Immature natural killer cell (primary cell): ENCODE results near the gene PALS1. TPM values are rescaled to one million over a fixed set of nuclear protein-coding genes. Genes with fewer than 3 reads are reported as not detected.

Source experiments
- DNase-seq, 3 donors: peaks; one replicate each; pipeline ENCODE4 v3.0.0; 2022; ENCODE audit warnings: mixed read lengths in 1 of 3
- H3K27ac Mint-ChIP-seq, 6 donors: one replicate each; pipeline ENCODE4 v1.8.0; 2020; ENCODE audit warnings: mixed read lengths in 6 of 6, mild to moderate bottlenecking in 5 of 6, inconsistent platforms in 4 of 6, moderate library complexity in 3 of 6
- H3K27me3 Mint-ChIP-seq, 3 donors: one replicate each; pipeline ENCODE4 v1.8.0; 2020 to 2021; ENCODE audit warnings: low read depth in 3 of 3, mild to moderate bottlenecking in 3 of 3, mixed read lengths in 3 of 3, moderate library complexity in 3 of 3, inconsistent platforms in 1 of 3
- H3K36me3 Mint-ChIP-seq, 3 donors: one replicate each; pipeline ENCODE4 v1.8.0; 2020; ENCODE audit warnings: mixed read lengths in 3 of 3, inconsistent platforms in 2 of 3, mild to moderate bottlenecking in 2 of 3
- H3K4me1 Mint-ChIP-seq, 2 donors: one replicate each; pipeline ENCODE4 v1.8.0; 2020; ENCODE audit warnings: inconsistent platforms in 2 of 2, mild to moderate bottlenecking in 2 of 2, mixed read lengths in 2 of 2, moderate library complexity in 1 of 2
- H3K4me3 Mint-ChIP-seq, 5 donors: one replicate each; pipeline ENCODE4 v1.8.0; 2020; ENCODE audit warnings: mild to moderate bottlenecking in 5 of 5, mixed read lengths in 5 of 5, inconsistent platforms in 3 of 5, moderate library complexity in 3 of 5
- H3K9me3 Mint-ChIP-seq, 6 donors: one replicate each; pipeline ENCODE4 v1.8.0; 2020; ENCODE audit warnings: mild to moderate bottlenecking in 6 of 6, mixed read lengths in 6 of 6, inconsistent platforms in 4 of 6, moderate library complexity in 3 of 6
- polyA plus RNA-seq, 3 donors: library from polyadenylated mRNA; unstranded; fragments of 300-500 nt; fragmentation: Illumina TruSeq; gene quantifications; one replicate each; pipeline ENCODE4 v1.2.3, GENCODE V29; 2021

PALS1 gene
- 1 to 10 TPM; 1.8 to 2.8 (median 2.0) TPM for polyA plus RNA-seq

- no peak for DNase-seq
- Mint-ChIP-seq H3K4me3 (peak within 1 kb of the TSS; percentile 75 to 94 (median 90)), H3K27me3 (peaks cover 7 to 14% (median 10%) of the 10 kb centered on the region in 3 donors), H3K4me1 (peaks cover 14 to 21% of the 10 kb centered on the region in 2 donors), H3K36me3 (no peaks in the 10 kb centered on the region), H3K9me3 (no peaks in the 10 kb centered on the region), H3K27ac (peak within 1 kb of the TSS; percentile 66 to 84 (median 78))
Measured at GRCh38 chr14:67241411-67242167, at the start of gene PALS1. Gene PALS1 (plus strand): TSS chr14:67241435. CDS start chr14:67279171, 37,736 bp downstream.

GRCh38 chr14:67191768-67192290 lies 49.4 kb upstream of the PALS1 start:
- no peaks in the 10 kb centered on the region for H3K9me3 Mint-ChIP-seq
- no peak overlapping the region for H3K27ac Mint-ChIP-seq

GRCh38 chr14:67192366-67192765 lies 48.9 kb upstream of the PALS1 start:
- Mint-ChIP-seq H3K27me3 (peaks cover 0 to 2% (median 2%) of the 10 kb centered on the region in 3 donors), H3K27ac (no peak overlapping the region), H3K36me3 (no peaks in the 10 kb centered on the region), H3K4me1 (peaks cover 2 to 10% of the 10 kb centered on the region in 2 donors), H3K4me3 (no peak overlapping the region), H3K9me3 (no peaks in the 10 kb centered on the region)
- DNase-seq: no peak

More at GRCh38 chr14:67191768-67192290, 49.4 kb upstream of the PALS1 start:
- H3K27me3 Mint-ChIP-seq: peaks cover 0 to 2% (median 2%) of the 10 kb centered on the region in 3 donors
- peaks cover 2 to 6% of the 10 kb centered on the region in 2 donors for H3K4me1 Mint-ChIP-seq
- H3K36me3 Mint-ChIP-seq: no peaks in the 10 kb centered on the region
- no peak for DNase-seq
- no peak overlapping the region for H3K4me3 Mint-ChIP-seq

DNA sequence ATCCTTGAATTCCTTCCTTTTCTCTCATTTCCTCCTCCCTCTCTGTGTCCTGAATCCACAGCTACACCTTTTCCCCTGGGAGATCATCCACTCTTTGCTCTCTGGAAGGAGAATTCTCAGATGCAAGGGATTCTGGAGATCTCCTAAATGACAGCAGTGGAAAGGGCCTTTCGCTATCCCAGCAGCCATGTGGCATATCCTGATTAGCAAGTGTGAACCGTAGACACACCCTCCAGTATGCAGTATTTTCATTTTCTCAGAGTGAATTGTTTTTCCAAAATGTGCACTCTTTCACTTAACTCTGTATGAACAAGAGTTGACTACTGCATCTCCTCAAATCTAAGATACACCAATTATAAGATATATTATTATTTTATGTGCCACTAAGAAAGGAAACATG lies 46.0 kb upstream of the PALS1 start:
- Mint-ChIP-seq H3K36me3 (no peaks in the 10 kb centered on the region), H3K9me3 (no peaks in the 10 kb centered on the region), H3K4me1 (peaks cover 0 to 13% of the 10 kb centered on the region in 2 donors), H3K27me3 (peaks cover 2 to 3% (median 3%) of the 10 kb centered on the region in 3 donors), H3K27ac (no peak overlapping the region), H3K4me3 (no peak overlapping the region)
- DNase-seq: no peak

DNA sequence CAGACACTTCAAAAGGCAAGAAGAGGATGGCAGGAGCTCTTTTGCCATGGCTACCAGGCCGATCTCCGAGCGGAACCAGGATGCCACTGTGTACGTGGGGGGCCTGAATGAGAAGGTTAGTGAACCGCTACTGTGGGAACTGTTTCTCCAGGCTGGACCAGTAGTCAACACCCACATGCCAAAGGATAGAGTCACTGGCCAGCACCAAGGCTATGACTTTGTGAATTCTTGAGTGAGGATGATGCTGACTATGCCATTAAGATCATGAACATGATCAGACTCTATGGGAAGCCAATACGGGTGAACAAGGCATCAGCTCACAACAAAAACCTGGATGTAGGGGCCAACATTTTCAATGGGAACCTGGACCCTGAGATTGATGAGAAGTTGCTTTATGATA lies 42.2 kb upstream of the PALS1 start:
- Mint-ChIP-seq H3K27me3 (peaks cover 3 to 6% (median 3%) of the 10 kb centered on the region in 3 donors), H3K9me3 (no peaks in the 10 kb centered on the region), H3K4me3 (no peak overlapping the region), H3K27ac (no peak overlapping the region), H3K36me3 (no peaks in the 10 kb centered on the region), H3K4me1 (peaks cover 0 to 13% of the 10 kb centered on the region in 2 donors)
- no peak for DNase-seq

DNA sequence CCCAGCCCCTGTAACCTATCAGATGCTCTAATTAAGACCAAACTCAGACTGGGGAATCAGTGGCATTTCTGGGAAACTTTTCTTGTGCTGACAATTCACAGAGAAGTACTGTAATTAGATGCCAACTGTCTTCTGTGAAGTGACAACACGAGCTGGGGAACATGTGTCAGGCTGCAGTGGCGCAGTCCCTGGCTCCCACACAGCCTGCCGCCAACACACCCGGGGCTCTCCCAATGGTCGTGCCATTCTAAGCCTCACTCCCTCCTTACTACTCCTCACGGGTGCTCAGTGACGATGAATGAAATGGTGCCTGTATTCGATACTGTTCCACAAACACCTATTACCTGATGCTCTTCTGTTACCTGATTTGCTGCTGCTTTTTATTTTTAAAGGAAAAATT lies 33.4 kb upstream of the PALS1 start:
- DNase-seq: no peak
- Mint-ChIP-seq H3K4me3 (no peak overlapping the region), H3K4me1 (no peaks in the 10 kb centered on the region), H3K27me3 (peaks cover 2 to 8% (median 4%) of the 10 kb centered on the region in 3 donors), H3K9me3 (peaks cover 0 to 1% (median 0%) of the 10 kb centered on the region in 6 donors), H3K27ac (no peak overlapping the region), H3K36me3 (no peaks in the 10 kb centered on the region)

DNA sequence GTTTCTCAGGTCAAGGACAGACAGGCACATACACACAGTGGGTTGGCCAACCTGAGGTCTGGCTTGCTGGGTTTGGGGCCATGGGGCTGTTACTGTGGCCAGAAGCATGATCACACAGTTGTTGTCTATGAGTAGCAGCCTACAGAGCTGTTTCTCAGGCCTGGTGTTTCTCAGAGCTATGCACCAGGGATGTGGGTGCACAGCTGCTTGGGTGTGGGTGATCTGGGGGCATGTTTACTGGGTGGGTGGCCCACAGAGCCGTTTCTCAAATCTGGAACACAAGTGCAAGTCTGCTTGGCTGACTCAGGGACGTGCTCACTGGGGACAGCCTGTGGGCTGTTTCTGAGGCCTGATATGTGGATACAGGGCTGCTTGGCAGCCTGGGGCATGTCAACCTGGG lies 23.1 kb upstream of the PALS1 start:
- peaks cover 0 to 3% (median 1%) of the 10 kb centered on the region in 3 donors for H3K27me3 Mint-ChIP-seq
- H3K9me3 Mint-ChIP-seq: no peaks in the 10 kb centered on the region
- H3K4me3 Mint-ChIP-seq: no peak overlapping the region
- H3K4me1 Mint-ChIP-seq: no peaks in the 10 kb centered on the region
- H3K27ac Mint-ChIP-seq: no peak overlapping the region
- DNase-seq: no peak
- H3K36me3 Mint-ChIP-seq: no peaks in the 10 kb centered on the region

DNA sequence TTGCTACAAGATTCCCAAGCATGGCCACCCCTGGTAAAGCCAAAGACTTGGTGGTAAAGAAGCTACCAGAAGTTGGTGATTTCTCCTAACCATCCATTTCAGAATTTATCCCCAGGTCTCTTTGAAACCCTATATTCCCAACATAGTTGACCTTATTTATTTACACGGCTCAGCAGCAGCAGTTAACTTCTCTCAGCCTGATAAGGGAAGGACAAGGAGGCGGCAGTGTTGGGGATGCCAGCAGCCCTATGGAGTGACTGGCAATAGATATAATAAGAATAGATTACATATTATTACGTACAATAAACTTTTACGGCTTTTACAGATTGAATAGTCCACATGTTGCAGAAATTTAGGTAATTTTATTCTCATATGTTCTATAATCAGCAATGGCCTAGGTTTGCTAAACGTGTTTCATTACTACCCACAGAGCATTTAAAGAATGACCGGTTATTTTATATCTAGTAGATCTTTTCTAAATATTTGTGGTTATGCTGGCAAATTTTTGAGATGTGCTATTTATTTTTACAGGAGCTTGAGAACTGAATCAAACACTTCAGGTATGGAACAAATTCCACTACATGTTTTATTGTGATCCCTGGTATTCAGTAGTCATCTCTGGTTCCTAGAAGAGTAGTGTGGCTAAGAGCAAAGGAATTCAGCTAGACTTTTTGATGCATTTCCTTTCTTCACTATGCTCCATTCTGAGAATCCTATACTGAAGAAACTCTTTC lies 19.8 kb upstream of the PALS1 start:
- no peaks in the 10 kb centered on the region for H3K9me3 Mint-ChIP-seq
- H3K27ac Mint-ChIP-seq: no peak overlapping the region
- H3K27me3 Mint-ChIP-seq: peaks cover 4 to 7% (median 4%) of the 10 kb centered on the region in 3 donors
- DNase-seq: no peak
- H3K4me3 Mint-ChIP-seq: no peak overlapping the region
- no peaks in the 10 kb centered on the region for H3K4me1 Mint-ChIP-seq
- no peaks in the 10 kb centered on the region for H3K36me3 Mint-ChIP-seq

DNA sequence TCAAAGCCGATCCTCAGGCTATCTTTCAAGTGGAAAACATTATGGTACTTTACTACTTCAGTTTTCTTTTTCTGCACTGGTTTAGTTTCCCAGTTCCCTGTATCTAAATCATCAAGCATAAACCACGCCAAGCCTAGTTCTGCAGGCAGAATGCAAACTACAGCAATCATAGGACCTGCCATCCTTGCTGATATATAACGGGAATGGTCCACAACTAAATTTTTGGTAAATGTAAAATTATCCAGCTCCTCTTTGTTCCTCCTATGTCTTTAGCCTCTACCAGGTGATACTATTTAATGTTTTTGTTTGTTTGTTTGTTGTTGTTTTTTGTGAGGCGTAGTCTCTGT lies 19.3 kb upstream of the PALS1 start:
- Mint-ChIP-seq H3K4me1 (no peaks in the 10 kb centered on the region), H3K27me3 (peaks cover 4 to 7% (median 6%) of the 10 kb centered on the region in 3 donors), H3K36me3 (no peaks in the 10 kb centered on the region), H3K9me3 (no peaks in the 10 kb centered on the region), H3K27ac (no peak overlapping the region), H3K4me3 (no peak overlapping the region)
- no peak for DNase-seq

- Mint-ChIP-seq H3K27me3 (peaks cover 1 to 7% (median 6%) of the 10 kb centered on the region in 3 donors), H3K27ac (no peak overlapping the region), H3K4me1 (no peaks in the 10 kb centered on the region), H3K9me3 (no peaks in the 10 kb centered on the region), H3K36me3 (no peaks in the 10 kb centered on the region), H3K4me3 (no peak overlapping the region)
- DNase-seq: no peak
Measured at GRCh38 chr14:67225523-67225922, 15.7 kb upstream of the PALS1 start.

DNA sequence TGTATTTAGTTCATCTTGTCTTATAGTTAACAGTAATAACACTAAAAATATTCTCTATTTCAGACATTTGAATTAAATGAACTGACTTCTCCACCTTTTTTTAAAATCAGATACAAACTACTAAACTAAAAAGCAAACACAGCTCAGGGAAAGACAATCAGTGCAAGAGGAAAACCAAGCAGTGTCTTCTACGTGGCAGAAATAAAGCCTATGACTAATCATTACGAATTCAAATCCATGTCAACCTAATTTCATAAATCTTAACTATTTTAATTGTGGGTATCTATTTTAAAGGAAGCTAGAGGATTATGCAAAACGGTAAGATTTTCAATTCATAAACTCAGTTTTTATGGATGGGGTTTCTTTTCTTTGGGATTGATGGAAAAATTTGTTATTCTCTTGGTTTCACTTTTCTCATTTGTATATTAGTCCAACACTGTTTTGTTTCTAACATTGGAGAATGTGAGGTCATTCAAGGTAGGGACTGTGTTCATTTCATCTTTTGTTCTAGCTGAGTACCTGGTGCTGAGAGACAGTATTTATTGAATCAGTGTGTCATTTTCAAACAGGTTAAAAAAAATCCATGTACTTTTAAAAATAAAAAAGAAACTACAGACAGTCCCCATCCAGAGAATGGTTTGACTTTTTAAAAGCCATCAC lies 12.8 kb upstream of the PALS1 start:
- DNase-seq: no peak
- no peak overlapping the region for H3K4me3 Mint-ChIP-seq
- peaks cover 1 to 8% (median 7%) of the 10 kb centered on the region in 3 donors for H3K27me3 Mint-ChIP-seq
- H3K9me3 Mint-ChIP-seq: no peaks in the 10 kb centered on the region
- no peaks in the 10 kb centered on the region for H3K4me1 Mint-ChIP-seq
- H3K27ac Mint-ChIP-seq: no peak overlapping the region
- no peaks in the 10 kb centered on the region for H3K36me3 Mint-ChIP-seq

DNA sequence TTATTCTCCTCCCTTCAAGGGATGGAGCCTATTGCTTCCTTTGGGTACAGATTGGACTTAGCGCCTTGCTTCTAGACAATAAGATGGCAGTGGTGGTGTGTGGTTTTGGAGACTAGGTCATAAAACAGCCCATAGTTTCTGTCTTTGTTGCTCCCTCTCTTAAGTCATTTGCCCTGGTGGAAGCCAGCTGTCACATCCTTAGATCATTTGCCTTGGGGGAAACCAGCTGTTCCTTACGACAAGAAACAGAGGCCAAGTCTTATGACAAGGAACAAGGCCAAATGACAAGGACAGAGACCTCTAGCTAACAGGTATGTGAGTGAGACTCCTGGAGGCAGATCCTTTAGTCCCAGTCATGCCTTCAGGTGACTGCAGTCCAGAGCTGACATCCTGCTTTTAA lies 9.2 kb upstream of the PALS1 start:
- Mint-ChIP-seq H3K4me1 (no peaks in the 10 kb centered on the region), H3K27me3 (peaks cover 0 to 5% (median 0%) of the 10 kb centered on the region in 3 donors), H3K4me3 (no peak overlapping the region), H3K36me3 (no peaks in the 10 kb centered on the region), H3K27ac (no peak overlapping the region), H3K9me3 (no peaks in the 10 kb centered on the region)
- DNase-seq: no peak

- Mint-ChIP-seq H3K27me3 (peaks cover 0 to 5% (median 0%) of the 10 kb centered on the region in 3 donors), H3K27ac (no peak overlapping the region), H3K4me3 (no peak overlapping the region), H3K9me3 (no peaks in the 10 kb centered on the region), H3K4me1 (no peaks in the 10 kb centered on the region), H3K36me3 (no peaks in the 10 kb centered on the region)
- DNase-seq: no peak
Measured at GRCh38 chr14:67232621-67233020, 8.6 kb upstream of the PALS1 start.

DNA sequence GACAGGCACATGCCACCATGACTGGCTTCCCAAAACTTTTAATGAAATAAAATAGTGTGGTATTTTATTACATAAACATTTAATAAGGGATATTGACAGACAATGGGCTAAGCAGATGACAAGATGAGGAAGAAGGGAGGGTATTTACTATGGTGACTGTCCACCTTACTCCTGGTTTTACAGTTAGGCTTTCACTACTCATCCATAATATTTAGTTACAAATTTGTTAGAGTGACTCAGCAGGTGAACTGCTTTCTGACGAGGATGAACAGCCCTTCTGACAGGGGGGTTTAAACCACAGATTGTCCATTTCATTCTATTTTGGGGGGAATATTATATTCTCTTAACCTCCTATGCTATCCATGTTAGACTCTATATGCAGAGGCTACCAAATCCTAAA lies 3.6 kb upstream of the PALS1 start:
- peaks cover 5 to 13% (median 12%) of the 10 kb centered on the region in 3 donors for H3K27me3 Mint-ChIP-seq
- no peaks in the 10 kb centered on the region for H3K36me3 Mint-ChIP-seq
- H3K9me3 Mint-ChIP-seq: no peaks in the 10 kb centered on the region
- no peak for DNase-seq
- H3K4me3 Mint-ChIP-seq: no peak overlapping the region
- H3K4me1 Mint-ChIP-seq: peaks cover 14 to 19% of the 10 kb centered on the region in 2 donors
- H3K27ac Mint-ChIP-seq: no peak overlapping the region
